Fibroblast of skin of abdomen (primary cell): ENCODE measurements around the gene LZTS2.

Experiments
- DNase-seq: peaks from one replicate; pipeline ENCODE4 v3.0.0-alpha.2; 2013

Gene LZTS2

DNA sequence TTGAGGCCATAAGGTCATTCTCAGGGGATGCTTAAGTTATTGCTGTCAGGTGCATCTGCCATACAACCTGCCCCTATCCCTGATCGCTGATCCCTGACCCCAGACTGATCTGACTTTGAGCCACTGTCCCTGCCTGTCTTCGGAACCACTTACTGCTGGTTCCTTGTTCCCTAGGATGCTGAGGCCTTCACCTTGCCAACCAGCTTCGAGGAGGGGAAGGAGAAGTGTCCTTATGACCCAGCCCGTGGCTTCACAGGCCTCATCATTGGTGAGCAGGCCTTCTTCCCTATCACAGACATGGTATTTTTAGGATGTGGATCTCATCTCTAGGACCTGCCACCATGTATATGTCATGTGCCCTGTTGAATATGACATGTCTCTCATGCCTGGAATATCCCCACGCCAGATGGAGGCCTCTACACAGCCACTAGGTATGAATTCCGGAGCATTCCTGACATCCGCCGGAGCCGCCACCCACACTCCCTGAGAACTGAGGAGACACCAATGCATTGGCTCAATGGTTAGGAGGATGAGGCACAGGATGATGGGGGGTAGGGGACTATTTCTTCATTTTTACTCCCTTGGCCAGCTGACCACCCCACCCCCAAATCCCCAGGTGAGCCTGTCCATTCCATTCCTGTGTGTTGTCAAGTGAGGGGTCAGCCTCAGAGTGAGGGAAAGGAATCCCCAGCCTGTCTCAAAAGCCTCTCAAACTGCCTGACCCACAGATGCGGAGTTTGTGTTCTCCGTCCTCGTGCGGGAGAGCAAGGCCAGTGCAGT, 21.3 kb upstream of the LZTS2 start:
- DNase-seq = no peak

DNA sequence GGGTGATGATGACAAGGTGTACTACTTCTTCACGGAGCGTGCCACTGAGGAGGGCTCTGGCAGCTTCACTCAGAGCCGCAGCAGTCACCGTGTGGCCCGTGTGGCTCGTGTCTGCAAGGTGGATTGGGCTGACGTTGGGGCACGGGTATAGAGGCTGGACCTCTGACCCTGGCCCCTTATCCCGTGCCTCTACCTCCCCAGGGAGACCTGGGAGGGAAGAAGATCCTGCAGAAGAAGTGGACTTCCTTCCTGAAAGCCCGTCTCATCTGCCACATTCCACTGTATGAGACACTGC, 20.8 kb upstream of the LZTS2 start:
- no peak for DNase-seq

DNA sequence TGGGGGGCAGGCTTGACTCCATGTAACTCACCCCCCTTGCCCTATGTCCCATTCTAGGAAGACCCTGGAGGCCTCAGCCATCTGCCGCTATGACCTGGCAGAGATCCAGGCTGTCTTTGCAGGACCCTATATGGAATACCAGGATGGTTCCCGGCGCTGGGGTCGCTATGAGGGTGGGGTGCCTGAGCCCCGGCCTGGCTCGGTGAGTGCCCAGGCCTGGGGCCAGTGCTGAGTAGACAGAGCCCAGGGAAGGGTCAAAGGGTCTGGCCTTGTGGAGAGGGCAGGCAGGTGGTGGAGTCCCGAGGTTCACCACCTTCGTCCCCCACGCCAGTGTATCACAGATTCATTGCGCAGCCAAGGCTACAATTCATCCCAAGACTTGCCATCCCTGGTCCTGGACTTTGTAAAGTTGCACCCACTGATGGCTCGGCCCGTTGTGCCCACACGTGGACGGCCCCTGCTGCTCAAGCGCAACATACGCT, 19.8 kb upstream of the LZTS2 start:
- no peak for DNase-seq

DNA sequence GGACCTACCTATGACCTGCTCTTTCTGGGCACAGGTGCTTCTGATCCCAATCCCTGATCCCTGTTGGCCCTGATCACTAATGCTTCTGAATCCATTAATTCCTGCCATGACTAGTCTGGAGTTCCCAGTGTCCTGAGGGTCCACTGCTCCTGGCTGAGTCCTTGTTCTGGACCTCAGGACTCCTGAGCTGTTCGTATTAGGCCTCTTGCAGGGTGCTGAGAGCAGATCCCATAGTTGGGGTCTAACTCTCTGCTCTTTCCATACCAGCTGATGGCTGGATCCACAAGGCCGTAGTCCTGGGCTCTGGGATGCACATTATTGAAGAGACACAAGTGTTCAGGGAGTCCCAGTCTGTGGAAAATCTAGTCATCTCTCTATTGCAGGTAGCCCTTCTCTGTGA, 19.3 kb upstream of the LZTS2 start:
- no peak for DNase-seq

DNA sequence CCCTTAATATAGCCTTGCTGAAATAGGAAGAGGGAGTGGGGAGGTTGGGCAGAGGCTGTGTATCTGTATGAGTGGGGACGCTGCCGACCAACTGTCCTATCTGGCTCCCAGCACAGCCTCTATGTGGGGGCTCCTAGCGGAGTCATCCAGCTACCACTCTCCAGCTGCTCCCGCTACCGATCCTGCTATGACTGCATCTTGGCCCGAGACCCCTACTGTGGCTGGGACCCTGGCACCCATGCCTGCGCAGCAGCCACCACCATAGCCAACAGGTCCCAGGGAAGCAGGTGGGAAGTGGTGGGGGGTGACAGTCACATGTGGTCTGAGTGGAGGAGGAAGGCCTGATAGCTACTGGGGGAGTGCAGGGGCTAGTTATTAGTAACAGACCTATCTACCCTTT, 18.9 kb upstream of the LZTS2 start:
- no peak for DNase-seq

DNA sequence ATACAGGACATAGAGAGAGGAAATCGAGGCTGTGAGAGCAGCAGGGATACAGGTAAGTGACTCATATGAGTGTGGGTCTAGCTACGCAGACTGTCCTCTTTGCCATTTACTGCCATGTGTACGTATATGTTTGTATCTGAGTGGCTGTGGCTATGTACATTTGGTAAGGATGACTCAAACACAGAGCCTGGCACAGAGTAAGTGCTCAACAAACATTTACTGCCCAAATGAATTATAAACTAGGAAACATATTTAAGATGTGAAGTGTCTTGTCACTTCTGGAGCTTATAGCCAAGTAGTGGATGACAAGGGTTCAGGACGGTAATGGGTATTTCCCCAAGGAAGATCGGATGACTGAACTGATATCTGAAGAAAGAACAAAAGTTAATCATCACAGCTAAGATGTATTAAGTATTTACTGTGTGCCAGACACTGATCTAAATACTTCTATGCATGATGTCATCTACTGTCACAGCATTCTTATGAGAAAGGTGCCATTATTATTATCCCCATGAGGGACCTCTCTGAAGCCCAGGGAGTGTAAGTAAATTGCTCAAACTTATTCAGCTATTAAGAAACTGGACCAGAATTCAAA, 18.3 kb upstream of the LZTS2 start:
- DNase-seq = no peak

DNA sequence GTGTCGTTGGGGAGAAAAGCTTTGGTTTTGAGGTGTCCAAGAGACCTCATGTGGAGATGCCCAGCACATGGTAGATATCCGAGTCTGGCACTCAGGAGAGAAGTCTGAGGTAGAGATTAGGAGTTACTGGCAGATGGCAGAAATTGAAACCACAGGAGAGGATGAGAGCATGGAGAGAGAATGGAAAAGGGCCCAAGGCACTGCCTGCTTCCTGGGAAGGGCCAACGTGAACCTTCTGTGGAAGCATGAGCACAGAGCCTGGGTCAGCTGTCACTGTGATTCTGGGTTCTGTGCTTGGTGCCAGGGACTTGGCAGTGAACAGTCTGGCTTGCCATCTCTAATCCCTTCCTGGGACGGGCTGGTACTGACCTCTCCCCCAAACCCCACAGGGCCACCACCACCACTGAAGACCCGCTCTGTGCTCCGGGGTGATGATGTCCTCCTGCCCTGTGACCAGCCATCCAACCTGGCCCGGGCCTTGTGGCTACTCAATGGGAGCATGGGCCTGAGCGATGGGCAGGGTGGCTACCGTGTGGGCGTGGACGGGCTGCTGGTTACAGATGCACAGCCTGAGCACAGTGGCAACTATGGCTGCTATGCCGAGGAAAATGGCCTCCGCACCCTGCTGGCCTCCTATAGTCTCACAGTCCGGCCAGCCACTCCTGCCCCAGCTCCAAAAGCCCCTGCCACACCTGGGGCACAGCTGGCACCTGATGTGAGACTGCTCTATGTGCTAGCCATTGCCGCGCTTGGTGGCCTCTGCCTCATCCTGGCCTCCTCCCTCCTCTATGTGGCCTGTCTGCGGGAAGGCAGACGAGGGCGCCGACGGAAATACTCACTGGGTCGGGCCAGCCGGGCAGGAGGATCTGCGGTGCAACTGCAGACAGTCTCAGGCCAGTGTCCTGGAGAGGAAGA, 16.4 kb upstream of the LZTS2 start:
- no peak for DNase-seq

DNA sequence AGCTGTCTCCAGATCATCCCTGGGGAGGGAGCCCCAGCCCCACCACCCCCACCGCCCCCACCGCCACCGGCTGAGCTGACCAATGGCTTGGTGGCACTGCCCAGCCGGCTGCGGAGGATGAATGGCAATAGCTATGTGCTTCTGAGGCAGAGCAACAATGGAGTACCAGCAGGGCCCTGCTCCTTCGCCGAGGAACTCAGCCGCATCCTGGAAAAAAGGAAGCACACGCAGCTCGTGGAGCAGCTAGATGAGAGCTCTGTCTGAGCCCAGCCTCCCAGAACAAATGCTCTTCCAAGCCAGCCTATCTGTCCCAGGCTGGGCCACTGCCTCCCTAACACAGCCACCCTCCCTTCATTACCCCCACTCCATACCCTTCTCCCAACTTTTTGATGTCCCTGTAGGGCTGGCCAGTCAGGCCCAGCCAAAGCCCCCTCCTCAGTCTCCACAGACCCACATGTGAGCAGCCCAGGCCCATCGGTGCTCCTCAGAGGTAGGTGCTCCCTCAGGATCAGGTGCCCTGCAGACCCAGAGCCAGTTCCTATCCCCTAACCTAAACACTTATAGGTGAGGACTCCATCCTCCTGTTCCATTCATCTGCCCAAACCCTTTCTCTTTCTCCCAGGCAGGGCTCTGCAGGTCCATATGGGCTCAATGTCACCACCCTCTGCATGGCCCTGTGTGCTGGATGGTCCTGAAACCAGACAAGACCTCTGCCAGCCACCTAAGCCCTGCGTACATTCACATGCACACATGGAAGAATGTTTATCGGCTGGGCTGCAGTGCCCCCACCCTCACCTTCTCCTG, 15.5 kb upstream of the LZTS2 start:
- no peak for DNase-seq

DNA sequence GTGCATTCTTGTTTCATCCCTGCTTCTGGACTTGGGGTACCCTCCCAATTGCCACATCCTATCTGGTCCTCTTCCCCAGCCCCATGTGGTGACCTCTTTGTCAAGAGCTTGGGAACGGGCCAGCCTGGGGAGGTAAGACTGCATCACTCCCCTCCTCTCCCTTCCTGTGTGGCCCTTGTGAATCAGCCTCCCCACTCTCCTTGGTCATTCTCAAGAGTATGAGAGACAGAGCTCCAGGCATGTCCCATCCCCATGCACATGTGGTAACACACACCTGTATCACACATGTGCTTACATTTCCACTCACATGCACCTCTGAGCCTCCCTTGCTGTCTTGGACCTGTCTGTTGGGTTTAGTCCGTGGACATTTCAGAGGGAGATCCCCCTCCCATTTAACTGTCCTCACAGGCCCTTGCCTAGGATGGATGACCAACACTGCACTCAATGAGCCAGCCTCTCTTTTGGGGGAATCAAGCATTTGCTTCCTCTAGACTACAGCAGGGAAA, 14.9 kb upstream of the LZTS2 start:
- no peak for DNase-seq

DNA sequence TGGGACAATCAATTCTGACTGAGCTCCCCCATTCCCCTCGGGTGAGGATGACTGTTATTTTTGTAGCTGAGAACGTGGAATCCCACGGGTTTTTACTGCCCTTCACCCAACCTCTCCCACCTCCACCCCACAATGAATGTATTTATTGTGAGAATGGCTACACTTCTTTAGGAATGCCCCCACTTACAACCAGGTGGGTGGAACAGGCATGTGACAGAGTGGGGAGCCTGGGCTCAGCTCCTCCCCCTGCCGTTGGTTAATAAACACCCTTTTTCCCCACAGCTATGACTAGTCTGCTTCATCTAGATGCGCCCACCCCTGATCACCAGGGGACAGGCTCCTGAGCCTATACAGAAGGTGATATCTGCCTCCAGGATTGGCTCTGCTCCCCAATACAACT, 14.3 kb upstream of the LZTS2 start:
- DNase-seq = no peak

DNA sequence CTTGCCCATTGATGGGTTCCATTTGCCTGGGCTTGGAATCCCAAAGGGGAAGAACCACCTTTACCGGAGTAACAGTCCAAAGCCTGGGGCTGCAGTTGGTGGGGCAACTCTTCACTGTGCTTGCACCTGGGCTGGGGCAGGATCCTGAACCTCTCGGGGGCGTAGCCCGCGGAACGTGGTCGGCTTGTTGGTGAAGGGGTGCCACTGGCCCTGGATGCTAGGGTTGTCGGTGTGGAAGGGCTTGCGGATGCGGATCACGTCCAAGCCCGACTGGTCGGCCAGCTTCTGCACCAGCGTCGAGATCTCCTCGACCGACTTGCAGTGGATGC, 13.0 kb upstream of the LZTS2 start:
- DNase-seq = no peak

DNA sequence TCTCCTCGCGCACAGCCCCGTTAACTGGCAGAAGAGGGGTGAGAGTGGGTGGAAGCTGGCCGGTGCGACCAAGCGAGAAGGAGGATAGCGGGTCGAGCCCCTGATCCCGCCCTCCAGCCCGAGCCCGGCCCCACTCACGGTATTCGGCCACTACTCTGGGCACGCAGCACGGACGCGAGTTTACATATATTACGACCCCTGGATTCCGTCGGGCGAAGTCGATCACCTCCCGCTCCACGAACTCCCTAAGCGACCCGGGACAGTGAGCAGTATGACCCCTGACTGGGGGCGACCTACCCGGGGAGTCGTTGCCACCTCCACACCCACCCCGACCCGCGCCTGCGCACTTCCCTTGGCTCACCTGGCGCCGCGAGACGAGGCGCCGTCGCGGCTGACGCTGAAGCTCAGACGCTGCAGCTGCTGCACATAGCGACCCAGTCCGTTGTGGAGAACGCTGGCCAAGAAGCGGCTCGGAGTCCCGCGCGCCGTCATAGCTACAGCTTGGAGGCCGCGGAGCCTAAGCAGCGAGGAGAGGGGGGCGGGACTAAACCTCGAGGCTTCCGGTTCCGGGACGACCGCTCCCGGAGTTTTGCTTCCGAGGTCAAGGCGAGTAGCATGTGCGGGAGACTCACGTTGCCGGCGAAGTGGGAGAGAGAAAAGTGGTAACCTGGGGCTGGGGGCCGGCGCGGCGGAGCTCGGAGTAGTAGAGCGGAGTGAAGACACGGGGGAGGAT, 12.5 kb upstream of the LZTS2 start, which contains the start of the genes MRPL43 and TWNK:
MRPL43 (minus strand) TSS at position 546 of the 733 bp plus-strand sequence; CDS start at position 492, 54 bp downstream.
TWNK (plus strand) TSS at position 592 of the 733 bp plus-strand sequence. CDS start 668 bp downstream, outside the sequence.
- peak; percentile 70 for DNase-seq

DNA sequence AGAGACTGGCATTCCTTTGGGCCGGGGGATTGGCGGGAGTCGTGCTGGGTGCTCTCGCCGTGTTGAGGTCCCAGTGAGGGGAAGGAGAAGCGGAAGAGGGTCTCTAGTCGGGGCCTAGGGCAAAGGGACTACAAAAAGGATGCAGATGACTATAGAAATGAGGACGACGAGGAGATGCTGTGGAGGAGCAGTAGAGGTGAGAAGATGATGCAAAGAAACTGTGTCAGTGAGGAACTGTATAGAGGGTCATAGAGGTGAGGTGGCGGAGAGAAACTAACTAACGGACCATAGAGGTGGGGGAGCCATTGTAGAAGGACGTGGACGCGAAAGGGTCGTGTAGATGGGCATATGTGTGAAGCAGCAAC, 11.9 kb upstream of the LZTS2 start:
- no peak for DNase-seq

DNA sequence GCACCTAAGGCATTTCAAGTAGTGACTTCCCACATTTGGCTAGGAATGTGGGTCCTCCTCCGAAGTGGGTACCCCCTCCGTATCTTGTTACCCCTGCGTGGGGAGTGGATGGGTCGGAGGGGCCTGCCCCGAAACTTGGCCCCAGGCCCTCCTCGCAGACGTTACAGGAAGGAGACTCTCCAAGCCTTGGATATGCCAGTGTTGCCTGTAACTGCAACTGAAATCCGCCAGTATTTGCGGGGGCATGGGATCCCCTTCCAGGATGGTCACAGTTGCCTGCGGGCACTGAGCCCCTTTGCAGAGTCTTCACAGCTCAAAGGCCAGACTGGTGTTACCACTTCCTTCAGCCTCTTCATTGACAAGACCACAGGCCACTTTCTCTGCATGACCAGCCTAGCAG, 11.4 kb upstream of the LZTS2 start:
- no peak for DNase-seq

DNA sequence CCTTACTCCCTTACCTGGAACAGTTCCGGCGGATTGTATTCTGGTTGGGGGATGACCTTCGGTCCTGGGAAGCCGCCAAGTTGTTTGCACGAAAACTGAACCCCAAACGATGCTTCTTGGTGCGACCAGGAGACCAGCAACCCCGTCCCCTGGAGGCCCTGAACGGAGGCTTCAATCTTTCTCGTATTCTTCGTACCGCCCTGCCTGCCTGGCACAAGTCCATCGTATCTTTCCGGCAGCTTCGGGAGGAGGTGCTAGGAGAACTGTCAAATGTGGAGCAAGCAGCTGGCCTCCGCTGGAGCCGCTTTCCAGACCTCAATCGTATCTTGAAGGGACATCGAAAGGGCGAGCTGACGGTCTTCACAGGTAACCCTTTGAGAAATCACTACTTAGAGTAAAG, 10.5 kb upstream of the LZTS2 start:
- DNase-seq = no peak

DNA sequence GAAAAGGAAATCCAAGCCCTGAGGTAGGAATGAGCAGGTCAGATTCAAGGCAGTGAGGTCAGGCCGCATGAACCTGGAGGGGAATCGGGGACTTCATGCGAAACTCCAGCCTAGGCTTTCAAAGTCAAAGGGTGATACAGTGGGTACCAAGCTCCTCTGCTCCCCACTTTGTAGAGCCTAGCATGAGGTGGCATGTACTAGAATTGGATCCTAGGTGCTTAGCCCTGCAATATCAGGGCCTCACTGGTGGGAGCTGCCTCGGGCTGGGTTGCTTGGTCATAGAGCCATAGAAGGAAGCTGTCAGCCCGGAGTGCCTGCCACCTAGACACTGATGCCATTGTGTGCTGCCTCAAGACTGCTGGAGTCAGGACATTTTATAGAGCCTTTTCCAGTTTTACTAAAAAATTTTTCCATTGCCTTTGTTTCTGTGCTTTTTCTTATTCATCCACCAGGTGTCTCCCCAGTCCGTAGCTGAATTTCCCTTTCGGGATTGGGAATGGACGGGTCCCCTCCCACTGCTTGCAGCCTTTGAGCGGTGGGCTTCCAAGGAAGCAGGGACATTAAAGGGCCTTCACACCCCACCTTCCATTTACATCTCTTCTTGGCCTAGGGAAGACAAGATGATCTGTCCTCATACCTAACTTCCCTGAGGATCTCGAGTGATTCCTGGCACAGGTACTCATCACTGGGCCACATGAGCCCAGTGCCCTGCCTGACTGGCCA, 5.5 kb upstream of the LZTS2 start:
- peak; percentile 47 for DNase-seq

DNA sequence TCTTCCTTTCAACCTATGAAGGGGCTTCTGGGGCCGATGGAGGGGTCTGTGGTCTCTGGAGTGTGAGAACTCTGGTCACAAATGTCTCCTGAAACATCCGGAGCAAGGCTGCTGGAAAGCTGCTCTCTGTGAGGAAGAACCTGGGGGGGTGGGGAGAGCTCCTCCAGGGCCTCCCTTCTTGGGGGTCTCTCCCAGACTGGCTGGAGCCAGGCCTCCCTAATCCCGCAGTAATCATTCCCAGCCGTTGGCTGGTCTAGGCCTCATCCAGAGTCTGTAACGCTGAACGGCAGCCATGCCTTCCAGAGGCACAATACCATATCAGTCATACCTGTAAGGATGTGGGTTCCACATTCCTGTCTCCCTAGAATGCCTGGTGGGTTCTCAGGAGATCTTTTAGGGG, 4.4 kb upstream of the LZTS2 start:
- peak; percentile 52 for DNase-seq

DNA sequence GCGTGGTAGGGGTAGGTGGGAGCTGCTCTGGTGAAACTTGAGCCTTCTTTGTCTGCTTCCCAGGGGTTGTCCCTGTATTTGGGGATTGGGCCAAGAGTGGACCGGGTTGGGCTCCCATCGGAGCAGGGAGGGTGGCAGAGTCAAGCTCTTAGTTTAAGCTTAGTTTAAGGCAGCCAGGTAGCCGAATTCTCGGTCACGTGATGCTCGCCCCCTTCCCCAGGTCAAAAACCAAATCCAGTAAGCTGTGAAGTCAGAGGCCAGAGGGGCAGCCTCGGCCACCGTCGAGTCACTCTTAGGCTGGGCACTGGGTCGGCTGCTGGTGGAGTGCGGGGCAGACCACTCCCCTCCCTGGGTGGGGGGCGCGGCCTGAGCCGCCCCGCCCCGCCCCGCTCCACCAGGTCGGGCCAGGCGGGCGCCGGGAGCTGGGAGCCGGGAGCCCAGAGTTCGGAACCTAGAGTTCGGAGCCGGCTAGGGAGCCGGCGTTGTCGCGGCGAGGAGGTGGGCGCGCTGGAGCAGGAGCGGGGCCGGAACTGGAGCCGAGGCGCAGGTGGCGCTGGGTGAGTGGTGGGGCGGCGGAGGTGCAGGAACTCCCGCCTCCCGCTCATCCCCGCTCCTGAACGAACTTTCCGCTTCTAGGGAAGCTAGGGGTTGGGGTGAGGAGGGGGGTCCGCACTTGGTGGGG, 2.8 kb upstream of the LZTS2 start:
- DNase-seq = no peak

DNA sequence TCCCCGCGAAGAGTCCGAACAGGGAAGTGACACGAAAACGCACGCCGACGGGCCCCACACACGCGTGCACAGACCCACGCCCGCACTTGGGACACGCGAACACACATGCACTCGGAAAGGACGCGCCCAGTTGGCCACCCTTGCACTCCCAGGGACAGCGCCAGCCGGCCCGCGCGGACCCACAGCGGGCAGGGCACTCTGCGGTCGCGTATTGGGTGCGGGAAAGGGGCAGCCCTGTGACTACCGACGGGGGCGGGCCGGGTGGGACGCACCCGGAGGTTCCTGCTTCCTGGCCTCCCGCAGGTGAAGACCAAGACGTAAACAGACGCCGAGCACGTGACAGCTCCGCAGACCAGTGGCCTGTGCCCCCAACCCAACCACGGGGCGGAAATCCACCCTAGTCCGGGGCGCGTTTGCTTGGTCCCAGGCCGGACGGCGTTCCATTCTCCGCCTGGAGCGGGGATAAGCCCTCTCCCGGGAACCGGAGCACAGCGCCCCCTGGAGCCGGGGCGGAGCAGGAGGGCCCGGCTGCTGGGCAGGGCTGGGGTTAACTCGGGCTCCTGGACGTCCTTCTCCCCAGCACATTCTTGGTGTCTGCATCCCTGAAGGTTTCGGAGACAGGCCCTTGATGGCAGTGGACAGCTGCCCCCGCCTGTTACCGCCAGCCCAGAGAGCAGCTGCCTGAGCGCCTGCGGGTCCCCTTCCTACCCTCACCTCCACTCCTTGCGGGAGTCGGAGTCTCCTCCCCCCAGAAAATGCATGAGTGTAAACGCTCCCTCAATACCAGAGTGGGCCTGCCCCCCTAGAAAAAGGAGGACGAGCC, 2.0 kb upstream of the LZTS2 start:
- peak; percentile 68 for DNase-seq
